Activated gamma-delta T cell (primary cell): ENCODE results near the gene ZNF674.

ENCODE experiments used
- DNase-seq: peaks from one replicate; lab custom pipeline; 2025; lab: John Stamatoyannopoulos, UW
- total RNA-seq, 2 donors: gene quantifications; one replicate each; lab custom pipeline; 2026; lab: John Stamatoyannopoulos, UW

The ZNF674 gene
- total RNA-seq = 3.8 to 4.9 reads per million in 2 donors

DNA sequence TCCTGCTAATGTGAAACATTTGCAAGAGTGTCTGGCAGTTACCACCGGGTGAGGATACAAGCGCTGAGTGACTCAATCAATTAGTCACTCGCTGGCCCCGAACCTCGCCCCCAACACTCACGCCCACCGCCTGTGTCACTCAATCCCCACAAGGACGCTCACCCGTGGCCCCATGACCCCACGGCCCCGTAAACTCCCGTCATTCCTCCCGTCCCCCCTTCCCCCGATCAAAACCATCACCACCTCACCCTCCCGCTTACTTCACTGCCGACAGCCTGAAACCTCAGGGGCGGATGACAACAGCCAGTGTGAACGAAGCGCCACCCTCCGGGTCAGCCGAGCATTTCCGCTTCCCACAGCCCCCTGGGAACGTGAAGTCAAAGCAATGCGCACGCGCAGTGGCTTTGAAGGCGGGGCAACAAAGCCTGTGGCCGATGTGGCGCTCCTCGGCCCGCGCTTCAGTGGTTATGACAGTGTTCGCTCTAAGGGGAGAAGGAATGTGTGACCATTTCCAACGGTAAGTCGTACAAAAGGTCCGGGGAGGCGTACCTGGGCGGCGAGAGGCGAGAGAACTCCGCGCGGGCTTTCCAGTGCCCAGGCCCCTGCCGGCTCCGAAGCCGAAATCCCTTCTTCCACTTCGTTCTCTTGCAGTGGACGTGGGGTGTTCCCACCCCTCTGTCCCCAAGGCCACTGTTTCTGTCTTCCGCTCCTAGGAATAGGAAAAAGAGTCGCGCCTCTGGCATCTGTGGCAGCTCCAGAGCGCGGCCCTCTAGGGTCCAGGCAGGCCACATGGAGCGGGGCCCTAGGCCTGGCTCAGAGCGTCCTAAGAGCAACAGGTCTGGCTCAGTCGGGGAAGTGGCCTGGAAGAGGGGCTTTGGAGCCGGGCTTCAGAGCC, at the start of gene ZNF674:
TSS of gene ZNF674 (minus strand) at position 311 of the 895 bp plus-strand sequence. CDS start 3,334 bp downstream, outside the sequence.
- DNase-seq = peak; percentile 79

DNA sequence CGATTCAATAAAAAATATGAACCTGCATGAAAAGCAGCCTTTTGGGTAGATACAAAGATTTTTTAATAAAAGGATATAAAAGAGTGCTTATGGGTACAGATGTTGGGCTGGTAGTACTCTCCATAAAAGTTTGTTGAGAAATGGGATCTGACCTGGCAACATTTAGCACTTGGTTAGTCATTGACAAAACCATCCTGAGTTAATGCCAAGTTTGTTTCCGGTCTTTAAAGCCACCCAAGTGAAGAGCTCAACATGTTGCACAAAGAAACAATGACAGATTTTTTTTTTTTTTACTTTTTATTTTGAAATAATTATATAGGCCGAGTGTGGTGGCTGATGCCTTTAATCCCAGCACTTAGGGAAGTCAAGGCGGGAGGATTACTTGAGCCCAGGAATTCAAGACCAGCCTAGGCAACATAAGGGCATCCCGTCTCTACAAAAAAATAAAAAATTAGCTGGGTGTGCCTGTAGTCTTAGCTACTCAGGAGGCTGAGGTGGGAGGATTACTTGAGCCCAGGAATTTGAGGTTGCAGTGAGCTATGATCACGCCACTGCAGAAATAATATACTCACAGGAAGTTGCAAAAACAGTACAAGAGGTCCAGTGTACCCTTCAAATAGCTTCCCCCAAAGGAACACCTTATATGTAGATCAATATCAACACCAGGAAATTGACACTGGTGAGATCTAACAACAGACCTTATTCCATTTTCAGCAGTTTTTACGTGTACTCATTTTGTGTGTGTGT, 44.9 kb upstream of the ZNF674 start:
- DNase-seq = no peak

DNA sequence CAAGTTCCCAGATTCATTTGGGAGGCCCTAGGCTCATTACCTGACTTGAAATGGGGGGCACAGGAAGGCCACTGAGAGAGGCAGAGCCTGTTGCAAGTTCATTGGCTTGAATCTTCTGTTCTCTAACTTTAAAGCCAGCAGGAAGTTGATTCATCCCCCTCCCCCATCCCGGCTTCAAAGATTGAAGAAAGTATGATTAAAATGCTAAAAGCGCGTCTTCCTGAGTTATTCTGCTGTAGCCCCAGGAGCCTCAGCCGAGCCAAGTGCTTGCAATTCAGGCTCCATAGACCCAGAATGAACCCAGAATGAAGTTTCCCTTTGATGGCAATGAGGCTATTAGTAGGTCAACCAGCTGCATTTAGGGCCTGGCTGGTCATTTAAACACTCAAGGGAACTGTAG, 43.0 kb upstream of the ZNF674 start:
- DNase-seq = no peak

DNA sequence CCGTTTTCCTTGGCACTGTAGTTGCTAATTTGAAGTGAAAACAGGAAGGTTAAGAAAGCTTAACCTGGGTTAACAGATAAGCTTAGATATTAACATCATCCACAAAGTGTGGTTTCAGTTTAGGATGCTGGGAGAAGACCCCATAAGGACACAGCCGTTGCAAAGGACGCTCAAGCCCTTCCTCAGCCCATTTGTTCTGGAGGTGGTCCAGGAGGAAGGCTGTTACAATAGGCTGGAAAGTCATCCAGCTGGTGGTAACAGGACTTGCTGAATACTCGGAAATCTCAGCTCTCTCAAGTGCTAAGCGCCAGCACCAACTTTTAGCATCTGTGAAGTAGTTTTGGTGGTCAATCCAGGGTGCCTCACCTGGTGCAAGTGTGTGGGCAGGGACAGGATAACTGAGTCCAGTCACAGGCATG, 42.5 kb upstream of the ZNF674 start:
- DNase-seq = no peak

DNA sequence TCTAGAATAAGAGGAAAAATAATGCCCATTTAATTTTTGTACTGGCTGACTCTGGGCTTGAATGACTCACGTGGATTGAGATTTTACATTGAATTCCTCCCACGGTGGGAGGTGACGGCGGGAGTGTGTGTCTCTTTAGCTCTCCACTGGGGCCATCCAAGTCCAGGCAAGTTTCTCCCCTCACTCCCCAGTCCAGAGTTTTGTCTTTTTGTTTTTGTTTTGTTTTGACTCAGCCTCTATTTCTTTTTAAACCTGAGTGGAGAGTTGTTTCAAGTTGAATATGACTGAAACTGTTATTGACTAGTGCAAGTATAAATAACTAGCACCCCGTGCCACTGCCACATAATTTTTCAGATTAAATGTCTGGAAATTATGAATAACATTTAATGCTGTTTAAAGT, 41.9 kb upstream of the ZNF674 start:
- no peak for DNase-seq

DNA sequence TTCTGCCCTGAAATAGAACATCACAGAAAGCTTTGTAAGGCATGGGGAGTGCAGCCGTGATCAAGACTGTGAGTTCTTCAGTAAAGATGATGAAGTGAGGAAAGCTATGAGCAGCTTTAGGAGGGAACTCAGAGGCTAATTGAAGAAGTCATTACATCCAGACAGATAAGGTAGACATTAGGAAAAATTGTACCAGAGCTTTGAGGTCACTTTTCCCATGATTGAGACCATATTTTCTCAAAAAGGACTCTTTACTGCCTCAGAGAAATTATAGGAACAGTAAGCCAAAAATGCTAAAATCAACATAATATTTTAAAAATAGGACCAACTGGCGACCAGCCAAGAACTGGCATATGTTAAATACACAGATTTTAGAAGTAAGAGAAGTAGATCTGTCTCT, 39.5 kb upstream of the ZNF674 start:
- no peak for DNase-seq

DNA sequence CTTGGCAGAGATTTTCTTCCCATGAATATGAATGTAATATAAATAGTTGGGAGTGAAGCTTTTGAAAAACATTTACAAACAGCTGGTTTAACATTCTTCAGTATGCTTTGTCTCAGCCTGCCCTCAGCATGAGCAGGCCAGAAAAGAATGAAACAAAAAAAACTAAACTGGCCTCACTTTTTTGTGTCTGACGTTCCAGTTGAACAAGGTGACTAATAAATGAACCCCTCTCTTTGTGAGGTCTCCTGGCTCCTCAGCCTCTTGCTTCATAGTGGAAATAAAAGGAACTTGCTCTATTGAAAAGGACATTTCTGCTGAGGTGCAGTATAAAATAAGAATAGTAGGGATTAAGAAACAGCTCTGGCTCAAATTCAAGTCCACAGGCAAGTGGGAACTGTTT, 37.7 kb upstream of the ZNF674 start:
- no peak for DNase-seq

DNA sequence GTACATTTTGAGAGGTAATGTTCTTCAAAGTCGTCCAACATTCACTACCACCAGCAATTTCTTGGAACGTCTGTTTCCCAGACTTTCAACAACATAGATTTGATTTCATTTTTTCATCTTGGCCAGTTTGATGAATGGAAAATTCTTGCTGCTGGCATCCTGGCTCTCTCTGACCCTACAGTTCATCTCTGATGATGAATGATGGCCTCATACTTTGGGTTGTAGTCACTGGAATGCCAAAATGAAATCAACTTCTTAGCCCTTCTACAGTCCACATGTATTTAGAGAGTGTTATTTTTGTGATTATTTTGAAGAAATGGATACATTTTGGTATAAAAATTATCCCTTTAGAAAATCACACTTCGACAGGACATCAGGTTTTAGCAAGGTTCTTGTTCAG, 37.1 kb upstream of the ZNF674 start:
- no peak for DNase-seq

DNA sequence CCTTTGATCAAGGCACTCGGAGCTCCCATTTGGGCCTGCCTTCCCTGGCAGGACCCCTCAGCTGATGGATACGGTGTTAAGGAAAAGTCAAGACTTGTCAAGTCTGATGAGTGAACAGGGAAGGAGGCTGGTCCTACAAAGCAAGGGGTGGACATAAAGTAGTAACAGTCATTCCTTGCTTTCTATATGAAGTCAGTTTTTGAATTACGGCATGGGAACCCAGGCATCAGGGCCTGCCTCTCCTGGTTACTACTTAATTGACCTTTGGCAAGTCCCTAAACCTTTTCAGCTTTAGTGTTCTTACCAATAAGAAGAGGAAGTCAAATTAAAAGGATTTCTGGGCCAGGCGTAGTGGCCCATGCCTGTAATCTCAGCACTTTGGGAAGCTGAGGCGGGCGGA, 35.4 kb upstream of the ZNF674 start:
- DNase-seq = no peak

DNA sequence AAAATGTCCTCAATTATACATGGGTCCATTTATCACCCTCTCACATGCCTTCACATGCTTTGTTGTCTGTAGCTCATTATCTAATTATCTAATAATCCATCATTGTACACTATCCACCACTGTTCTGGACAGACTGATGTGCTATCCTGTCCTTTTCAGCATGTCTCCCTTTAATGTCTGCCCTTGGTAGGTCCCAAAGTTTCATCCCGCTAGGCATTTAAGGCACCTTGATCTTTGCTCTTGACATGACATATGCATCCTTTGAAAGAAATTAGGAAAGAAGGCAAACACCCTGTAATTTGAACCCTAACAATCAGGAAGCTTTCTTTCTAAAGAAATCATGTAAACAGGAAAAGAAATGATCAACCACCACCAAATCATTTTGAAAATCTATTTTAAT, 34.0 kb upstream of the ZNF674 start:
- no peak for DNase-seq

DNA sequence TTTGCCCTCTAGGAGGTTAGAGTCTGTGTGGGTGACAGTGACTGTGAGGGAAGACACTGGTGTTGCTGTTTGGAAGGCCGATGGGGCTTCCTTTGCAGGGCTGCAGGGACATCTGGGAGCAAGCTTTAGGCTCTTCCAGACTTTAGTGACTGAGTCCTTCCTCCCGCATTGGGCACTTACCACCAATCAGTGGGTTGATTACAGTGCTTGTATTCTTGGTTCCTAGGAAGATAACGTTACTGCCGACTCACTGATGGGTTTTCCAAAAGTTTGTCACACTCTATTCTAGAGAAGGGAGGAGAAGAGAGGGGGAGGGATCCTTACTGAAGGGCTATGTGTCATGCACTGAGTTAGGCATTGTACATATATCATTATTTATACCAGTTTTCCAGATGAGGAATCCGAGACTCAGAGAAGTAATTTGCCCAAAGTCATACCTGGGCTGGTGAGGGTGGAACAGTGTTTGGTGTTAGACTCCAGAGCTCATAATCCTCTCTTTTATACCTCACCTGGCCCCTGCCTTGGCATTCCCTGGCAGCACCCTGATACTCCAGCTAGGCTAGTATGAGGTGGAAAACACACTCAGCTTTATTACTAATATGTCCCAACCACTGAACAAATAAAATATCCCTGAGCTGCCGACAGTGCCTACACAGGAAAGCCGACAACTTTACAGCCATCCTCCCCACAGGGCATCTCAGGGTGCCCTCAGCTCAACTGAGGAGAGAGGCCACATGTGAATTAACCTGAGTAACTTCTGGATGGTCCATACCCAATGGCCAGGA, 32.2 kb upstream of the ZNF674 start:
- DNase-seq = no peak

DNA sequence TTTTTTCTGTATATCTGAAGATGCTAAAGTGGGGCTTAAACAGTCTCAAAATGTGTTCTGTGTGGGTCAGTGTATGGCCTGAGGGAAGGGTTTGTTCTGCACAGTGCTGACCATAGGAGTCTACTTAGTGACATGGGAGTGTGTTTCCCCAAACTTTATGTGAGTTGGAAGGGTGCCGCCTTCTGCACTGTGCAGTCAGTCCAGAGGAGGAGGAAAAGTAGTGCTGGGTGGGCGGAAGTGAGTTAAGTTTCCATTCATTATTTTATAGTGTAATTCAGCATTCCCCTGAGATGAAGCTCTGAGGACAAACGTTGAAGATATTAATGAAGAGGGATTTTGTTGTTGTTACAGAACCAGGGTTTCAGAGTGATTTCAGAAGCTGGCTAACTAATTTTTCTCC, 31.2 kb upstream of the ZNF674 start:
- DNase-seq = no peak

DNA sequence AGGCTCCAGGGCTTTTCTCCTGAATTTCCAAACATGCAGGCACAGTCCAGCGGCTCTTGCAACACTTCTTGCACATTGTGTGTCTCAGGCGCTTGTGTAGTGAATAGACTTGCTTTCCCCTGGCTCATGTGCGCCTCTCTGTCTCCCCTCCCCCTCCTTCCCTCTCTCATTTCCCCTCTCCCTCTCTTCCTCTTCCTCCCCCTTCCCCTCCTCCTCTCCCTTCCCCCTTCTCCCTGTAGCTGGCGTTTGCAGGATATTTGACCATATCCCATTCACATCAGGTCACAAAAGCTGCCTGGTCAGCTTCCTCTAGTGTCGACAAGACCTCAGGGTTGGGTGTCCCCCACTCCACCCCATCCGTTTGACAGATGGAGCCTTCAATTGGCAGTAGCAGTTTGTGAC, 30.8 kb upstream of the ZNF674 start:
- no peak for DNase-seq

DNA sequence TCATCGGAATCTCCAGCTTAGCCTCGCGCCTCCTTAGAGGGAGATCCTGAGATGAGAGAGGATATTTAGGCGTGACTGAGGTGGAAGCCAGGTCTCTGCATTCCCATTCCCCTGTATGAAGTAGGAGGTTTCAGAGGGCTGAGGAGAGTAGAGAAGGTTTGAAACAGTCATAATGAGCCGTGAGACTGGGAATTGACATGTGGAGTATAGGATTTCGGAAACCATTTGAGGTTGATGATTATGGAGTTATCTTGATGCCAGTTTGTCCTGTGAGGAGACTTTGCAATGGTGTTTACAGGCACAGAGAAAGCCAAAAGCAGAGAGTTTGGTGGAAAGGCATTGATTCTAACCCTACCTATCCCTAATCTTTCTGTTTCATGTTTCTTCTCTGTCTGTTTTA, 30.4 kb upstream of the ZNF674 start:
- DNase-seq = no peak

DNA sequence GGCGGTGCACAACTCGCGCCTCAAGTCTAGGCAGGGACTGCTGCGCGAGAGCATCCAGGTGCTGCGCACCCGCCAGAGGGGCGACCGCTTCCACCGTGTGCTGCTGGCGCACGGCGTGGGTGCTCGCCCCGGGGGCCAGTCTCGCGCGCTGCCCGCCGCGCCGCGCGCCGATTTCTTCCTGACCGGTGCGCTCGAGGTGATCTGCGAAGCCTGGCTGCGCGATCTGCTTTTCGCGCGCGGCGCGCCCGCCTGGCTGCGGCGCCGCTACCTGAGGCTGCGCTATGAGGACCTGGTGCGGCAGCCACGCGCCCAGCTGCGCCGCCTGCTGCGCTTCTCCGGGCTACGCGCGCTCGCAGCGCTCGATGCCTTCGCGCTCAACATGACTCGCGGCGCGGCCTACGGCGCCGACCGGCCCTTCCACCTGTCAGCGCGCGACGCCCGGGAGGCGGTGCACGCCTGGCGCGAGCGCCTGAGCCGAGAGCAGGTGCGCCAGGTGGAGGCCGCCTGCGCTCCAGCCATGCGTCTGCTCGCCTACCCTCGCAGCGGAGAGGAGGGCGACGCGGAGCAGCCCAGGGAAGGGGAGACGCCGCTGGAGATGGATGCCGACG, 29.7 kb upstream of the ZNF674 start:
- DNase-seq = peak; percentile 27

DNA sequence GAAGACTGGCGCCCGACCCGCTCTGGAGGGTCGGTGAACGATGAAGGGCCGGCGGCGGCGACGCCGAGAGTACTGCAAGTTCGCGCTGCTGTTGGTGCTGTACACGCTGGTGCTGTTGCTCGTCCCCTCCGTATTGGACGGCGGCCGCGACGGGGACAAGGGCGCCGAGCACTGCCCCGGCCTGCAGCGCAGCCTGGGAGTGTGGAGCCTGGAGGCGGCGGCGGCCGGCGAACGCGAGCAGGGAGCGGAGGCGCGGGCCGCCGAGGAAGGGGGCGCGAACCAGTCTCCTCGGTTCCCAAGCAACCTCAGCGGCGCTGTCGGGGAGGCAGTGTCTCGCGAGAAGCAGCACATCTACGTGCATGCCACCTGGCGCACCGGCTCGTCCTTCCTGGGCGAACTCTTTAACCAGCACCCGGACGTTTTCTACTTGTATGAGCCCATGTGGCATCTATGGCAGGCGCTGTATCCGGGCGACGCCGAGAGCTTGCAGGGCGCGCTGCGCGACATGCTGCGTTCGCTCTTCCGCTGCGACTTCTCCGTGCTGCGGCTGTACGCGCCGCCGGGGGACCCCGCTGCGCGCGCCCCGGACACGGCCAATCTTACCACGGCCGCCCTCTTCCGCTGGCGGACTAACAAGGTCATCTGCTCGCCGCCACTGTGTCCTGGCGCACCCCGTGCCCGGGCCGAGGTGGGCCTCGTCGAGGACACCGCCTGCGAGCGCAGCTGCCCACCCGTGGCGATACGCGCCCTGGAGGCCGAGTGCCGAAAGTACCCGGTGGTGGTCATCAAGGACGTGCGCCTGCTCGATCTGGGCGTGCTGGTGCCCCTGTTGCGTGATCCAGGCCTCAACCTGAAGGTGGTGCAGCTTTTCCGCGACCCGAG, 28.9 kb upstream of the ZNF674 start:
- DNase-seq = peak; percentile 48

DNA sequence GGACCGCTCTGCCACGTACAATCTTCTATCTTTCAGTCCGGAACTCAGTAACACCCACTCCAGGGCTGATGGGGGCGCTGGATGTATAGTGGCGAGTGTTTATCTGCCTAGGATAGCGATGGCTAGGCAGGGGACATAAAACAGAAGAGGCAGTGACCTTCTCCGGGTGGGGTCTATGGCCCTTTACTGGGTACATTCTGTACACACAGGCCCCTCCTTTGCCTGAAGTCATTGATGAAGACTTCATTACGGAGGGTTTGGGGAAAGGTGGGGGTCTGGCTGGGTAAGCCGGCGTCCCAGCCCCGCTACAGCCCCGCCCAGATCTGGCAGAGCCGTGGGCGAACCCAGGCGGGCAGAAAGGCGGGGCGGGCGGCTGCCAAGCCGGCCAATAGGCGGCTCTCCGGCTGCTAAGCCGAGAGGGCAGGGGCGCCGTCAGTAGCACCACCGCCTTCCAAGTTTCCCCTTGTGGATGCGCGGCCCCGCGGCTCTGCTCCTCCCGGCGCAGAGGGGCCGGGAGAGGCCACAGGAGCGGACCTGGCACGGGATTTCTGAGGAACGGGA, 28.2 kb upstream of the ZNF674 start, which contains the start of gene CHST7:
TSS of gene CHST7 (plus strand) at position 435 of the 561 bp plus-strand sequence. CDS start 167 bp downstream, outside the sequence.
- peak; percentile 49 for DNase-seq

DNA sequence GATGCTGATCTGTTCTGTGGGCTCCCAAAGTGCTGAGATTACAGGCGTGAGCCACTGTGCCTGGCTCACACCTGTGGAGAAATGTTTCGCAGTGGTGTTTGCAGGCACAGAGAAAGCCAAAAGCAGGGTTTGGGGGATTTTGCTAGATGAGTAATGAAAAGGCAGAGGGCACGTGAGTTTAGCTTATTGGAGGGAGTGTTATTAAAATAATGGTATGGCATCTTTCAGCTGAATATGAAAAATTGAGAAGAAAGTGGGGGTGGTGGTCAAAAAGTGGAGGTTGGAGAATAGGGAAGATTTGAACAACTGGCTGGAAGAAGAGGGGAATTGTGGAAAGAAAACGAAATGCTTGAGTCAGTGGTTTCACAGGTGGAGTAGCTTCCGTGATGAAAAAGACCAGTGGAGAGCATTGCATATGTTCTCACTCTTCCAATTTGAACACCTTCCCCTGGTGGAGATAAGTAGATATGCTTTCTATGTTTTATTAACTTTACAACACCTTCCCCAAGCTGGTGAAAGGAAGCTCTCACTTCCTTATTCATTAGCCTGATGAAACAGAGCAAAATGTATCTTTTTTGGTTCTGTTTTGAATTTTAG, 27.2 kb upstream of the ZNF674 start:
- no peak for DNase-seq

DNA sequence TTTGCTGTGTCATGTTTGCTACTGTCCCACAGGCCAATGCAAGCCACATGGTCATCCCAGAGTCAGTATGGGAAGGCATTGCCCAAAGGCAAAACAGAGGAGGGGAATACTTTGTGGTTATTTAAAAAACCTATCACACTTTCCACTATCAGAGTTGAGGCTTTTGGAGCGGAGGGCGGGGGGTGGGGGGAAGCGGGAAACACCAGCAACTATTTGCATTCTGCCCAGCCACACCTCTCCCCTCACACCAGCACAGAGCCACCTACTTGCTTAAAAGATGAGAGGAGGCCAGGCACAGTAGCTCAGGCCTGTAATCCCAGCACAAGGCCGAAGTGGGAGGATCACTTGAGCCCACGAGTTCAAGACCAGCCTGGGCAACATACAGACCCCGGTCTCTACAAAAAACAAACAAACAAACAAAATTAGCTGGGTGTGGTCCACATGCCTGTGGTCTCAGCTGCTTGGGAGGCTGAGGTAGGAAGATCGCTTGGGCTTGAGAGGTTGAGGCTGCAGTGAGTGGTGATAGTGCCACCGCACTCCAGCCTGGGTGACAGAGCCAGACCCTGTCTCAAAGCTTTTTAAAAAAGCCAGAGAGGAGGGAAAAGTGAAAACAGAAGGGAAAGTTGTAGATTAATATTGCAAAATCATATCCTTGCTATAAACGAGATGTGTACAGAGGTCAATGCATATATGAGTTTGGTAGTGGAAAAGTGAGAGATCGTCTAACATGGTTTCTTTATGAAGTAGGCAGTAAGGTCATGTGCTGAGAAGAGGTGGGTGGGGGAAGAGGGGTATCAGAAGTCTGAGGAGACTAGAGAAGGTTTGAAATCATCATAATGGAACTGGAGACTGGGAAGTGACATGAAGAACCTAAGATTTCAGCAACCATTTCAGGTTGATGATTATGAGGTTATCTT, 26.5 kb upstream of the ZNF674 start:
- no peak for DNase-seq
